GM15510 (cell line): ENCODE results near the gene CLDN18.

Experiments
- POLR2A ChIP-seq: IDR thresholded peaks from 3 replicates; pipeline ENCODE4 v1.6.1; 2011; ENCODE audit warnings: borderline replicate concordance; ENCODE audit not compliant: insufficient read length; ENCODE audit errors: extremely low read depth

CLDN18 gene

DNA sequence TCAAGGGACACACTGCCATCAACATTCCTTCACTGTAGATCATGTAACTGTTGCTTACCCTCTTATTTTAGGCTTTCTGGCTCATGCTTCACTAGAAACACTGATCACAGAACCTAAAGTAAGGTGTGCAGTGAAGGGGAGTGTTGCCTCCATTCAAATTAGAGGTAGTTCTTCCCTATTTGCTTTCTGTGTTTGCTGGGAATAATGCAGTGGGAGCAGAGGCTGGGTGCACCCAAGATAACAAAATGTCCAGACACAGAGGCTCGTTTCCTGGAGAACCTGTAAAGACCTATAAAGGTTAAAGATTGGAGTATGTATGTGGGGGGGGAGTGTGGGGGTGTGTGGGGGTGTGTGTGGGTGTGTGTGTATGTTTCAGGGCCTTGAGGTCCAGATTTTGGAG, 2.1 kb upstream of the CLDN18 start:
- no peak for TF ChIP-seq POLR2A

DNA sequence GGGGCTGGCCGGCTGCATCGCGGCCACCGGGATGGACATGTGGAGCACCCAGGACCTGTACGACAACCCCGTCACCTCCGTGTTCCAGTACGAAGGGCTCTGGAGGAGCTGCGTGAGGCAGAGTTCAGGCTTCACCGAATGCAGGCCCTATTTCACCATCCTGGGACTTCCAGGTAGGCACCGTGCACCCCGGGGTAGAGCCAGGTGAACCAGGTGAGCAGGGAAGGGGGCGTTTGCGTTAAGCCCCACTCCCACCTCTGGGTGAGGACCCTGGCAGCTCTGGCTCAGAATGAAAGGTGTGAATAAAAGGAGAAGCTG, 267 bp downstream of the CLDN18 start:
- TF ChIP-seq POLR2A, result no peak

GRCh38 chr3:138011722-138012121, 1.8 kb downstream of the CLDN18 start:
- no peak for TF ChIP-seq POLR2A

DNA sequence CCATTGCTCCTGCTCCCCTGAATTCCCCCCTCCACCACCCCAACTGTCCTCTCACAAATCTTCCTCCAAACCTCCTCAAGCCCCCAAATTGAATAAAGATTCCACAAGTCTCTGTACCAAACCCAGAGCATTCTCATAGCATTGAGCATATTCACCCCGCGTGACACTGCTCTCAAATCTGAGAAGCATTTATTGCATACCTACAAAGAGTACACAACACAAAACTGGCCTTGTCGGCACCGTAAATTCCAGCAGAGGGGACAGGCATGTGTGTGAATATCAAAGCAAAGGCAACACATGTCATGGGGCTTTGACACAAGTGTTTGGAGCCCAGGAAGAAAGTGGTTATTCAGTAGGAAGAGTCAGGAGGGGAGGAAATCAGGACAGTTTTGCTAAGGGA, 2.6 kb downstream of the CLDN18 start:
- TF ChIP-seq POLR2A, result no peak

DNA sequence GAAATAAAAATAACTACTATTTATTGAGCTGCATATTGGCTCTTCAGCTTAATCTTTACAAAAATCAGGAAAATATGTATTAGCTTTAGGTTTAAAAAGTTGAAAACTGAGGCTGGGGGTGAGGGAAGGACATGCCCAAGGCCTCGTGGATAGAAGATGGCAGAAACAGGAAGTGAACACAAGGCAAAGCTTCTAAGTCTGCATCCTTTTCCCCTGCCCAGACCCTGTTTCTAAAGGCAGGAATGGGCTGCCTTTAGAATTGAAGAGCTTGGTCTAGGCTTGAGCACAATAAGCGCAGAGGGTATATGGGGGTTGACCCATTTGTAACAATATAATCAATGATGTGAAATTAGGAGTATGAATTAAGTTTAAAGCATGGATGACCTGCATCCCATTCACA, 6.1 kb downstream of the CLDN18 start:
- no peak for TF ChIP-seq POLR2A

- no peak for TF ChIP-seq POLR2A
Measured at GRCh38 chr3:138019281-138020069, 9.5 kb downstream of the CLDN18 start.

- TF ChIP-seq POLR2A, result no peak
Measured at GRCh38 chr3:138023754-138024153, 13.8 kb downstream of the CLDN18 start.

DNA sequence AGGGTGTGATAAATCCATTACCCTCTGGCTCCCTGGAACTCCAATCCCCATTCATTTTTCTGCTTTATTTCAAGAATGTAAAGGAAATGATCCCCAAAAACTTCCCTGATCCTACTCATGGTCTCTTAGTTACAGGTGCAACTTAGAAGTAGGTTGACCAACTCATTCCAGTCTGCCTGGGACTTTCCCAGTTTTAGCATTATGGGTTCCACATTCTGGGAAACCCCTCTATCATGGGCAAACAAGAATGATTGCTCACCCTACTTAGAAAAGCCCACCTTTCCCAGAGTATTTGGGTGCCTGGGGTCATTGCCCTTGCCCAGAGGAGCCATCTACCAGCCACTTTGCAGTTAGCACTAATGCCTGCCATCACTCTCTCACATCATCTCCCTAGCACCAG, 15.6 kb downstream of the CLDN18 start:
- TF ChIP-seq POLR2A, result no peak

GRCh38 chr3:138027821-138028220, 17.9 kb downstream of the CLDN18 start:
- TF ChIP-seq POLR2A, result no peak

- no peak for TF ChIP-seq POLR2A
Measured at GRCh38 chr3:138030734-138031280, 20.8 kb downstream of the CLDN18 start.

DNA sequence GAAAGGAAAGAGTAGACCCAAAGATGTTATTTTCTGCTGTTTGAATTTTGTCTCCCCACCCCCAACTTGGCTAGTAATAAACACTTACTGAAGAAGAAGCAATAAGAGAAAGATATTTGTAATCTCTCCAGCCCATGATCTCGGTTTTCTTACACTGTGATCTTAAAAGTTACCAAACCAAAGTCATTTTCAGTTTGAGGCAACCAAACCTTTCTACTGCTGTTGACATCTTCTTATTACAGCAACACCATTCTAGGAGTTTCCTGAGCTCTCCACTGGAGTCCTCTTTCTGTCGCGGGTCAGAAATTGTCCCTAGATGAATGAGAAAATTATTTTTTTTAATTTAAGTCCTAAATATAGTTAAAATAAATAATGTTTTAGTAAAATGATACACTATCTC, 21.6 kb downstream of the CLDN18 start:
- TF ChIP-seq POLR2A, result no peak

DNA sequence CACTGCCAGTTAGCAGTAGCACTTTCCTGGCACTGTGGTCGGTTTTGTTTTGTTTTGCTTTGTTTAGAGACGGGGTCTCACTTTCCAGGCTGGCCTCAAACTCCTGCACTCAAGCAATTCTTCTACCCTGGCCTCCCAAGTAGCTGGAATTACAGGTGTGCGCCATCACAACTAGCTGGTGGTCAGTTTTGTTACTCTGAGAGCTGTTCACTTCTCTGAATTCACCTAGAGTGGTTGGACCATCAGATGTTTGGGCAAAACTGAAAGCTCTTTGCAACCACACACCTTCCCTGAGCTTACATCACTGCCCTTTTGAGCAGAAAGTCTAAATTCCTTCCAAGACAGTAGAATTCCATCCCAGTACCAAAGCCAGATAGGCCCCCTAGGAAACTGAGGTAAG, 22.6 kb downstream of the CLDN18 start:
- no peak for TF ChIP-seq POLR2A

DNA sequence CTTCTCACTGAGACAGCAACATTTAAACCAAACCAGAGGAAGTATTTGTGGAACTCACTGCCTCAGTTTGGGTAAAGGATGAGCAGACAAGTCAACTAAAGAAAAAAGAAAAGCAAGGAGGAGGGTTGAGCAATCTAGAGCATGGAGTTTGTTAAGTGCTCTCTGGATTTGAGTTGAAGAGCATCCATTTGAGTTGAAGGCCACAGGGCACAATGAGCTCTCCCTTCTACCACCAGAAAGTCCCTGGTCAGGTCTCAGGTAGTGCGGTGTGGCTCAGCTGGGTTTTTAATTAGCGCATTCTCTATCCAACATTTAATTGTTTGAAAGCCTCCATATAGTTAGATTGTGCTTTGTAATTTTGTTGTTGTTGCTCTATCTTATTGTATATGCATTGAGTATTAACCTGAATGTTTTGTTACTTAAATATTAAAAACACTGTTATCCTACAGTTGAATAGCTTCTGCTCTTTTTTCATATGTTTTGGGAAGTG, 23.3 kb downstream of the CLDN18 start:
- TF ChIP-seq POLR2A, result no peak

DNA sequence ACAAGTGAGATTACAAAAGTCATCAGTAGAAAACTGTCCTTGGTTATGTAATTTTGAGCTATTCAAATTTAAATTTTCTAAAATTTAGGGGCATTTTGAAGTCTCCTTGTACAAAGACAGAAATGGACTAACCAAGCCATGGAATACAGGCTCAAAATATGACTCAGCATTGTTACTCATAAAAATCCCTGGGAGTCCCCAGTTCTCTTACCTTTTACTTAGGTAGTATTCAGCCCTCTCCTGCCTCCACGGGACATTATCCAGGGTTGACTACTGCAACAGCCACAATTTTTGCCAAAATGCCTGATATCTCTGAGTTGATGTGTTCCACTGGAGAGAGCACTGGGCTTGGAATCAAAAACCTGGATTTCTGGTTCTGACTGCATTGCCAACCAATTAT, 25.0 kb downstream of the CLDN18 start:
- no peak for TF ChIP-seq POLR2A

GRCh38 chr3:138036572-138036971, 26.6 kb downstream of the CLDN18 start:
- TF ChIP-seq POLR2A, result no peak

- no peak for TF ChIP-seq POLR2A
Measured at GRCh38 chr3:138038725-138039462, 28.9 kb downstream of the CLDN18 start.
